HTR-8/SVneo (cell line): ENCODE data around the gene MFAP3.

Source experiments
- DNase-seq: peaks from one replicate; pipeline ENCODE4 v3.0.0; 2011; ENCODE audit warnings: low spot score, mixed read lengths; ENCODE audit not compliant: insufficient read length
- FAIRE-seq: peaks from 2 replicates; lab custom pipeline; 2011; peaks lifted over from hg19 to GRCh38; lab: Jason Lieb, UNC

The MFAP3 gene

GRCh38 chr5:154087260-154087659 lies 48.5 kb downstream of the MFAP3 start:
- DNase-seq: no peak
- FAIRE-seq: no peak

DNA sequence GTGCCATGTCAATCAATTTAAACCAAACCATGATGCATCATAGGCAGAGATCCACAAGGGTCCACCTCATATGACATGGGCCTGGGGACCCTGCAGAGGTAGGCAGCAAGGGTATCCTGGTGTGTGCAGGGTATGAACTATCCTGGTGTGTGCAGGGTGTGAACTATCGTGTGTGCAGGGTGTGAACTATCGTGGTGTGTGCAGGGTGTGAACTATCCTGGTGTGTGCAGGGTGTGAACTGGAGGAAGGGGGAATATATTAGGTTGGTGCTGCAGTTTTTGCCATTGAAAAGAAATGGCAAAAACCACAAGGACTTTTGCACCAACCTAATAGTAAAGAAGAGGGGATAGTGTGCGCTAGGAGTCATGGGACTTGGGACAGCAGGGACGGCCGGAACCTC lies 50.0 kb downstream of the MFAP3 start:
- FAIRE-seq (no peak), DNase-seq (no peak)

DNA sequence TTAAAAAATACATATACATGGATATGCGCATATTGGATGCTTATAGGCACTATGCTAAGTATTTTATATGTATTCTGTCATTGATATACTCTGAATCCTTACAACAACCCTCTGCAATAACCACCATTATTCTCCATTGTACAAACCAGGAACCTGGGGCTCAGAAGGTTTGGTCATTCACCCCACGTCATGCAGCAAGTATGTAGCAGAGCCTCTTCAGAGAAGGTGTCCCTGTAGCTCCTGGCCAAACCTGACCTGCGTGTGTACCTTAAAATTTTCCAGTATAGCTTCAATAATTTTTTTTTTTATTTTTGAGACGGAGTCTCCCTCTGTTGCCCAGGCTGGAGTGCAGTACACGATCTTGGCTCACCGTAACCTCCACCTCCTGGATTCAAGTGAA lies 51.9 kb downstream of the MFAP3 start:
- DNase-seq (no peak), FAIRE-seq (no peak)

- peak; percentile 10 for DNase-seq
- FAIRE-seq: no peak
These were observed 53.8 kb downstream of the MFAP3 start for GRCh38 chr5:154092356-154093141.

DNA sequence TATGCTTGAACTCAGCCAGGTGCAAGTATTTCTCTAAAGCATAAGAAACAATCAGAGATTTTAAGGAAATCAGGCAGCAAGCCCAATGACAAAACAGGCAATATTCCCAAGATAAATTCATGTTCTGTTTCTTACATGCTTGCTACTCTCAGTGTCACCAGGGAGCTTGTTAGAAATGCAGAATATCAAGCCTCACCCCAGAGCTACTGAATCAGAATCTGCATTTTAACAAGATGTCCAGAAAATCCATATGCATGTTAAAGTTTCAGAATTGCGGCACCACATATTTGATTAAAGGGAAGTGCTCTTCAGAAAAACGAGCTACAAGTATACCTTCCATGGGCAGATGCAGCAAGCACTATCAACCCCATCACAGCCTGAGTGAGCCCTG lies 54.4 kb downstream of the MFAP3 start:
- no peak for DNase-seq
- no peak for FAIRE-seq

- FAIRE-seq (no peak), DNase-seq (no peak)
These were observed 57.1 kb downstream of the MFAP3 start for GRCh38 chr5:154095904-154096303.

DNA sequence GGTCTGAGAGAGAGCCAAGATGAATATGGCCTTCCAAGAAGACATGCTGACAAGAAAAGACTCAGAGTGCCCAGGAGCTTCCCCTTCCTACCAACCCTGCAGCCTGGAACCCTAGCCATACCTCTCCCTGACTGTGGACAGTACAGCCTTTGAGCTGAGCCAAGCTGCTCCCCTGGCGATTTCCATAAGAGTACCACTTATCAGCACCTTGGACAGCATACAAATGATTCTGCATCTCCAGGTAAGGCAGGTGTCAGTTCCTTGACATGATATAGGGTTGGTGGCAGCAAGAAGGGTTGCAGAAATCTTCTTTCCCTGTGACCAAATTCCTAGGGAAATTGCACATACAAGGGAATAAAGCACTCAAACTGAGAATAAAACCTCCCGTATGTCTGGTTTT lies 58.3 kb downstream of the MFAP3 start:
- FAIRE-seq (no peak), DNase-seq (no peak)

- FAIRE-seq: no peak
- DNase-seq: no peak
These were observed 59.7 kb downstream of the MFAP3 start for GRCh38 chr5:154098465-154098864.

DNA sequence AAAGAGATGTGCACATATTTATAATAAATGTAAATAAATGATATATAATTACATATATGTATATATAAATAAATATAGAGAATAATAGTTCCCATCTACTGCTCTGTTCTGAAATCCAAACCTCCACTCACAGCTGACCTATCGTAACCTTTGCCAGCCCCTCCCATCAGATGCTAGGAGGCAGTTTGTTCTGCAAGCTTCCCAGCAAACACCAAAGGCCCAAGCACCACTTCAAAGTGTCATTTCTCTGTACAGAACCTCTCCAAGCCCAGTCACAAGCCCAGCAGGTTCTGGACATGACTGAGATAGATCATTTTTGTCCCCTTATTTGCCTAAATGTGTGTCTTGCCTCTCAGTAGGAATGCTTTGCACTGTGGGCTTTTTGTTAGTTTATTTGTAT lies 62.4 kb downstream of the MFAP3 start:
- DNase-seq (no peak), FAIRE-seq (no peak)

GRCh38 chr5:154103233-154103632 lies 64.5 kb downstream of the MFAP3 start:
- FAIRE-seq: no peak
- no peak for DNase-seq
